Measurements from ENCODE around the gene NTN4.
"Not testable (repeated sequence)": the region's sequence is repeated elsewhere in the genome, so short reads cannot be mapped to it uniquely, and the experiment has no call there.

Gene NTN4

DNA sequence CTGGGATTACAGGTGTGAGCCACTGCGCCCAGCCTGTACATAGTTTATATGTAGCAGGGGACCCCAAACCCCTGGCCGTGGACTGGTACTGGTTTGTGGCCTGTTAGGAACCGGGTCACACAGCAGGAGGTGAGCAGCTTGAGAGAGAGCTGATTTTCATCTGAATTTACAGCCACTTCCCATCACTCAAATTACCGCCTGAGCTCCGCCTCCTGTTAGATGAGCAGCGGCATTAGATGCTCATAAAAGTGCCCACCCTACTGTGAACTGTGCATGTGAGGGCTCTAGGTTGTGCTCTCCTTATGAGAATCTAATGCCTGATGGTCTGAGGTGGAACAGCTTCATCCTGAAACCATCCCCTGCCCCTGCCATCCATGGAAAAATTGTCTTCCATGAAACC is 119.3 kb downstream of the NTN4 start:
- DNase-seq (ENCODE audit: low read depth in 2 of 3, low spot score in 2 of 3) = no peak

GRCh38 chr12:95663525-95663924 is 127.0 kb downstream of the NTN4 start:
- DNase-seq (ENCODE audit: low read depth in 2 of 3, low spot score in 2 of 3) = no peak

GRCh38 chr12:95661360-95661759 is 129.2 kb downstream of the NTN4 start:
- DNase-seq (ENCODE audit: low read depth in 2 of 3, low spot score in 2 of 3) = no peak

GRCh38 chr12:95658386-95658785 is 132.2 kb downstream of the NTN4 start:
- no peak for DNase-seq (ENCODE audit: low read depth in 2 of 3, low spot score in 2 of 3)

GRCh38 chr12:95654665-95655064 is 135.9 kb downstream of the NTN4 start:
- DNase-seq (ENCODE audit: low read depth in 2 of 3, low spot score in 2 of 3) = not testable (repeated sequence)

- no peak for DNase-seq (ENCODE audit: low read depth in 2 of 3, low spot score in 2 of 3)
Observed at GRCh38 chr12:95653771-95654546, 136.6 kb downstream of the NTN4 start.

DNA sequence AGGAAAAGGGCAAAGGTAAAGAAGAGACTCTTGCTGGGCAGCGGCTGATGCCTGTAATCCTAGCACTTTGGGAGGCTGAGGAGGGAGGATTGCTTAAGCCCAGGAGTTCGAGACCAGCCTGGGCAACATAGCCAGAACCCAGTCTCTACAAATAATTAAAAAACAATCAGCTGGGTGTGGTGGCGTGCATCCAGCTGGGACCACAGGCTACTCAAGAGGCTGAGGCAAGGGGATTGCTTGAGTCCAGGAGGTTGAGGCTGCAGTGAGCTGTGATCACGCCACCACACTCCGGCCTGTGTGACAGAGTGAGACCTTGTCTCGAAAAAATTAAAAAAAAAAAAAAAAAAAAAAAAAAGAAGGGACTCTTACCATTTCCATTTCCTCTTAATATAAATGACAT is 138.9 kb downstream of the NTN4 start:
- DNase-seq (ENCODE audit: low read depth in 2 of 3, low spot score in 2 of 3) = no peak

- no peak for DNase-seq (ENCODE audit: low read depth in 2 of 3, low spot score in 2 of 3)
Observed at GRCh38 chr12:95648990-95649791, 141.4 kb downstream of the NTN4 start.

GRCh38 chr12:95646781-95647190 is 143.8 kb downstream of the NTN4 start:
- DNase-seq (ENCODE audit: low read depth in 2 of 3, low spot score in 2 of 3) = no peak

- DNase-seq (ENCODE audit: low read depth in 2 of 3, low spot score in 2 of 3) = no peak
Observed at GRCh38 chr12:95643256-95643655, 147.3 kb downstream of the NTN4 start.

GRCh38 chr12:95642583-95642982 is 148.0 kb downstream of the NTN4 start:
- DNase-seq (ENCODE audit: low read depth in 2 of 3, low spot score in 2 of 3) = no peak

- no peak for DNase-seq (ENCODE audit: low read depth in 2 of 3, low spot score in 2 of 3)
Observed at GRCh38 chr12:95641299-95641952, 149.1 kb downstream of the NTN4 start.

DNA sequence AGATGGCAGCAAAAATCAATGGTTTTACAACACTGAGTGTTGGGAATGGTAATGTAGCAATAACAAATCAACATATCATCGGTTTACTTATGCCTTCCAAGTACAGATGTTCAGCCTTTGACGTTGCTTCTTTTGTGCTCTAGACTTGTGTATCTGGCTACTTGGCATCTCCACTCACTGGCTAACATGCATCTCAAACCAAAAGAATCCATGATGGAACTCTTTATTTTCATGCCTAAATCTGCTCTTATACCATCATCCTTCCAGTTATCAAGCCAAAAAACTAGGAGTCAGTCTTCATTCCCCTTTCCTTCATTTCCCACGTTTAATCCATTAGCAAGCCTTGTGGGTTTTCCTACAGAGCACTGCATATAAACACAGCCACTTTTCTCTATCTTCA is 150.0 kb downstream of the NTN4 start:
- DNase-seq (ENCODE audit: low read depth in 2 of 3, low spot score in 2 of 3) = no peak

GRCh38 chr12:95637471-95638155 is 153.0 kb downstream of the NTN4 start:
- DNase-seq (ENCODE audit: low read depth in 2 of 3, low spot score in 2 of 3) = no peak

GRCh38 chr12:95637010-95637409 is 153.6 kb downstream of the NTN4 start:
- DNase-seq (ENCODE audit: low read depth in 2 of 3, low spot score in 2 of 3) = no peak

GRCh38 chr12:95634622-95635621 is 155.6 kb downstream of the NTN4 start:
- DNase-seq (ENCODE audit: low read depth in 2 of 3, low spot score in 2 of 3) = no peak

DNA sequence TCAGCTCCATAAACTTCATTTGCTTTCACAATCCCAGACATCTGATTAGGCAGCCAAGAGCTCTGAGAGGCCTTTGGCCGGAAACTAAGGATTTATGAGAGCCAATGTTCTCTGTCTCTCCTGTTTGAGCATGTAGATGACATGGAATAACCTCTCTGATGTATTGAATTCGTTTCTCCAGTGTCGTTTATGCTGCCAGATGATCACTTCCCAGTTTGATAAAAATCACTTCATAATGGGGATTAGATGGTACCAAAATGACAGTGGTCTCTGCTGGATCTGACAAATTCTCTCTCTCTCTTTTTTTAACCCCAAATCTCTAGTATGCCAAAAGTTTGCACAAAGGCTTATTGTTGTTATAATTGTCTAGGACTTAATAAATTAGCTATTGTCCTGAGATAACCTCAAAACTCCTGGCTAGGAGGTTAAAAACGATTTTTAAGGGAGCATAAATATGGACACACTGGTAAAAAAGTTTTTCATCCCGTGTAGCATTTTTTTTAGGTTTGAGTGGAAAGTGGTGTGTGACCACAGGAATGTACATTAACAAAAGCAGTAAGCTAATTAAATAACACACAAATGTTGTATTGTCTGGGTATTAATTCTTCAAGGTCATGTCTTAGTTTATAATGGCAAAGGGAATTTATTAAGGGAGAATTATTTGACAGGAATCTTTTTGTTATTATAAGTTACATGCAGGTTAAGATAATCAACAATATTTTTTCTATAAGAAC is 156.7 kb downstream of the NTN4 start:
- no peak for DNase-seq (ENCODE audit: low read depth in 2 of 3, low spot score in 2 of 3)

DNA sequence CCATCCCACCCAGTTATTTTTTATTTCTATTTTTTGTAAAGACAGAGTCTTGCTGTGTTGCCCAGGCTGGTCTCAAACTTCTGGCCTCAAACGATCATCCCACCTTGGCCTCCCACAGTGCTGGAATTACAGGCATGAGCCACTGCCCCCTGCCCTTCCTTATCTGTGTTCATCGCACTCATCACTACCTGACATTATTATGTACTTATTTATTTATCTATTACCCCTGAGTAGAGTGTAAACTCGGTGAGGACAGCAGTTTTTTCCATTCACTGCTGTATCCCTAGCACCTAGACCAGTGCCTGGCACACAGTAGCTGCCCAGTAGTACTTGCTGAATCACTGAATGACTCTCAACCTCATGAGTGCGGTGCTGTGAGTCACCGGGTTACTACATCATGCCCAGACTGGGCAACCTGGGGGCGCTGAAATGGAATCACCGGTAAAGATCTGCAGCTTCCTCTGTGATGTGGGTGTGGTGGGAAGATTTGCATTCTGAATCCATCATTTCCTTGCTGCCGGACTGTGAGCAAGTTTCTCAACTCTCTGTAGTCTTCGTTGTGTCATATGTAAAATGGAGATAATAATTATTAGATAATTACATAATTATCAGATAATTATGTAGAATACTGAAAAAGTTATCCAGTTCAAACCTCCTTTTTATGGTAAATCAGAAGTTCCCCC is 157.4 kb downstream of the NTN4 start:
- DNase-seq (ENCODE audit: low read depth in 2 of 3, low spot score in 2 of 3) = no peak

GRCh38 chr12:95630496-95630895 is 160.1 kb downstream of the NTN4 start:
- DNase-seq (ENCODE audit: low read depth in 2 of 3, low spot score in 2 of 3) = no peak
